HEK293 (cell line): ENCODE measurements around the gene RPP30.

Experiments
- KLF9 ChIP-seq: fragments of 450-650 bp; formaldehyde crosslinking; IDR thresholded peaks from 2 replicates; pipeline ENCODE4 v1.5.1; 2016; ENCODE audit warnings: missing biosample characterization, missing genetic modification characterization, low read depth
- PRDM1 ChIP-seq: fragments of 450-650 bp; formaldehyde crosslinking; IDR thresholded peaks from 2 replicates; pipeline ENCODE4; 2016; ENCODE audit warnings: missing biosample characterization, missing genetic modification characterization
- SALL2 ChIP-seq: fragments of 450-650 bp; formaldehyde crosslinking; IDR thresholded peaks from 2 replicates; pipeline ENCODE4 v1.5.0; 2017; ENCODE audit warnings: missing biosample characterization, mild to moderate bottlenecking, missing genetic modification characterization, borderline replicate concordance
- YY1 ChIP-seq: fragments of 450-650 bp; formaldehyde crosslinking; IDR thresholded peaks from 2 replicates; pipeline ENCODE4 v1.5.1; 2018; ENCODE audit warnings: missing biosample characterization, missing genetic modification characterization
- ZNF140 ChIP-seq: fragments of 450-650 bp; formaldehyde crosslinking; IDR thresholded peaks from 2 replicates; pipeline ENCODE4 v1.5.1; 2016; ENCODE audit warnings: missing biosample characterization, missing genetic modification characterization
- ZNF274 ChIP-seq, 2 experiments: fragments of 200-500 bp in 1 of 2; fragments of 450-650 bp in 1 of 2; sonication (Bioruptor generic) in 1 of 2; formaldehyde crosslinking in 1 of 2; IDR thresholded peaks; 2 replicates each; pipeline versions ENCODE4 v1.5.1 to v1.6.1; 2014 to 2016; ENCODE audit warnings: borderline replicate concordance in 1 of 2, inconsistent platforms in 1 of 2, low read length in 1 of 2, missing biosample characterization in 1 of 2, missing genetic modification characterization in 1 of 2
- ZNF837 ChIP-seq: fragments of 450-650 bp; formaldehyde crosslinking; IDR thresholded peaks from 2 replicates; pipeline ENCODE4 v1.5.1; 2016; ENCODE audit warnings: missing biosample characterization, missing genetic modification characterization
- ZNF843 ChIP-seq: fragments of 450-650 bp; formaldehyde crosslinking; IDR thresholded peaks from 2 replicates; pipeline ENCODE4 v1.5.1; 2016; ENCODE audit warnings: missing biosample characterization, missing genetic modification characterization
- TF ChIP-seq, protein P1 (sequence below): fragments of 450-650 bp; formaldehyde crosslinking; IDR thresholded peaks from 2 replicates; pipeline ENCODE4 v1.5.1; 2016; ENCODE audit warnings: missing biosample characterization, missing genetic modification characterization
- TF ChIP-seq, protein P2 (sequence below): fragments of 450-650 bp; formaldehyde crosslinking; optimal IDR thresholded peaks from 2 replicates; pipeline ENCODE3; 2016; ENCODE audit warnings: missing biosample characterization, mild to moderate bottlenecking, missing genetic modification characterization

DNA sequence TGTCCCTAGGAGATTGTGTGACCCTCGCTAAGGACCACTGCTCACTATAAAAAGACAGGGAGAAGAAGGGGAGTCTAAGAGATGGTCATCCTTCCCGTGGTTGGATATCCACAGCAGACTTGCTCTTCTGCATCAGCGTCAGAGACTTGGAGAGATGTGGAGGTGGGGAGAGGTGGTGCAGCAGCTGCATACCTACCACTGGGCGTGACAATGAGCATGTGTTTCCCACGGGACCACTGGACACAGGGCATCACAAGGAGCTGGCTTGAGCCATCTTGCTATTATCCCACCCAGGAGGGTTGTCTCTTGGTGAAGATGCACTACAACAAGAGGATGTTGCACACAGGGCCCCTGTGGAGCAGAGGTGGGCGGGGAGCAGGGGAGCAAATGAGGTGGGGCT lies 67.9 kb downstream of the RPP30 start:
- TF ChIP-seq, protein P1, sequence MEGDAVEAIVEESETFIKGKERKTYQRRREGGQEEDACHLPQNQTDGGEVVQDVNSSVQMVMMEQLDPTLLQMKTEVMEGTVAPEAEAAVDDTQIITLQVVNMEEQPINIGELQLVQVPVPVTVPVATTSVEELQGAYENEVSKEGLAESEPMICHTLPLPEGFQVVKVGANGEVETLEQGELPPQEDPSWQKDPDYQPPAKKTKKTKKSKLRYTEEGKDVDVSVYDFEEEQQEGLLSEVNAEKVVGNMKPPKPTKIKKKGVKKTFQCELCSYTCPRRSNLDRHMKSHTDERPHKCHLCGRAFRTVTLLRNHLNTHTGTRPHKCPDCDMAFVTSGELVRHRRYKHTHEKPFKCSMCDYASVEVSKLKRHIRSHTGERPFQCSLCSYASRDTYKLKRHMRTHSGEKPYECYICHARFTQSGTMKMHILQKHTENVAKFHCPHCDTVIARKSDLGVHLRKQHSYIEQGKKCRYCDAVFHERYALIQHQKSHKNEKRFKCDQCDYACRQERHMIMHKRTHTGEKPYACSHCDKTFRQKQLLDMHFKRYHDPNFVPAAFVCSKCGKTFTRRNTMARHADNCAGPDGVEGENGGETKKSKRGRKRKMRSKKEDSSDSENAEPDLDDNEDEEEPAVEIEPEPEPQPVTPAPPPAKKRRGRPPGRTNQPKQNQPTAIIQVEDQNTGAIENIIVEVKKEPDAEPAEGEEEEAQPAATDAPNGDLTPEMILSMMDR, result no peak
- TF ChIP-seq KLF9 (tag by site-specific recombination) (no peak), YY1 (tag by site-specific recombination) (no peak), ZNF274 (IDR thresholded peaks at IDR 0.05; ENCODE audit: low read length) (no peak), ZNF274 (tag by site-specific recombination; IDR thresholded peaks at IDR 0.05; ENCODE audit: borderline replicate concordance) (no peak), SALL2 (tag by site-specific recombination) (no peak), ZNF837 (tag by site-specific recombination) (no peak), ZNF843 (tag by site-specific recombination) (no peak), PRDM1 (no peak), ZNF140 (tag by site-specific recombination) (no peak)
- TF ChIP-seq, protein P2, sequence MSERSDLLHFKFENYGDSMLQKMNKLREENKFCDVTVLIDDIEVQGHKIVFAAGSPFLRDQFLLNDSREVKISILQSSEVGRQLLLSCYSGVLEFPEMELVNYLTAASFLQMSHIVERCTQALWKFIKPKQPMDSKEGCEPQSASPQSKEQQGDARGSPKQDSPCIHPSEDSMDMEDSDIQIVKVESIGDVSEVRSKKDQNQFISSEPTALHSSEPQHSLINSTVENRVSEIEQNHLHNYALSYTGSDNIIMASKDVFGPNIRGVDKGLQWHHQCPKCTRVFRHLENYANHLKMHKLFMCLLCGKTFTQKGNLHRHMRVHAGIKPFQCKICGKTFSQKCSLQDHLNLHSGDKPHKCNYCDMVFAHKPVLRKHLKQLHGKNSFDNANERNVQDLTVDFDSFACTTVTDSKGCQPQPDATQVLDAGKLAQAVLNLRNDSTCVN (tag by site-specific recombination), result no peak
